ENCODE results near the gene GARIN3.

The GARIN3 gene

GRCh38 chr5:157168286-157168685 is 2.2 kb upstream of the GARIN3 start:
- no peak for TF ChIP-seq POLR2AphosphoS5 (IDR thresholded peaks at IDR 0.05; ENCODE audit: low read depth)
- no peak for TF ChIP-seq GABPA (IDR thresholded peaks at IDR 0.05; ENCODE audit: low read depth)
- no peak for TF ChIP-seq SPI1 (IDR thresholded peaks at IDR 0.05; ENCODE audit: borderline replicate concordance, low read depth)
- no peak for TF ChIP-seq CTCF (IDR thresholded peaks at IDR 0.05; ENCODE audit: insufficient read depth, low read length)
- no peak for TF ChIP-seq REST (IDR thresholded peaks at IDR 0.05; ENCODE audit: insufficient replicate concordance, low read depth)
- H3K4me3 ChIP-seq (replicated peaks; ENCODE audit: insufficient read depth, low read length): no peak overlapping the region
- H3K27me3 ChIP-seq (ENCODE audit: insufficient read depth, poor library complexity, severe bottlenecking): peaks cover 5% of the 10 kb centered on the region
- DNase-seq (ENCODE audit: low read depth in 1 of 2, low spot score in 1 of 2): no peak
- no peak overlapping the region for H3K27ac ChIP-seq (replicated peaks)

- Histone ChIP-seq H3K27ac (replicated peaks) (no peak overlapping the region), H3K4me3 (replicated peaks; ENCODE audit: insufficient read depth, low read length) (no peak overlapping the region), H3K27me3 (ENCODE audit: insufficient read depth, poor library complexity, severe bottlenecking) (peaks cover 5% of the 10 kb centered on the region)
- no peak for DNase-seq (ENCODE audit: low read depth in 1 of 2, low spot score in 1 of 2)
- no peak for TF ChIP-seq GABPA (IDR thresholded peaks at IDR 0.05; ENCODE audit: low read depth)
- no peak for TF ChIP-seq REST (IDR thresholded peaks at IDR 0.05; ENCODE audit: insufficient replicate concordance, low read depth)
- no peak for TF ChIP-seq SPI1 (IDR thresholded peaks at IDR 0.05; ENCODE audit: borderline replicate concordance, low read depth)
- TF ChIP-seq POLR2AphosphoS5 (IDR thresholded peaks at IDR 0.05; ENCODE audit: low read depth): no peak
- no peak for TF ChIP-seq CTCF (IDR thresholded peaks at IDR 0.05; ENCODE audit: insufficient read depth, low read length)
Measured at GRCh38 chr5:157167214-157167621, 1.2 kb upstream of the GARIN3 start.

- H3K4me3 ChIP-seq (replicated peaks; ENCODE audit: insufficient read depth, low read length): no peak overlapping the region
- TF ChIP-seq GABPA (IDR thresholded peaks at IDR 0.05; ENCODE audit: low read depth) (no peak), CTCF (IDR thresholded peaks at IDR 0.05; ENCODE audit: insufficient read depth, low read length) (no peak), REST (IDR thresholded peaks at IDR 0.05; ENCODE audit: insufficient replicate concordance, low read depth) (no peak), POLR2AphosphoS5 (IDR thresholded peaks at IDR 0.05; ENCODE audit: low read depth) (no peak), SPI1 (IDR thresholded peaks at IDR 0.05; ENCODE audit: borderline replicate concordance, low read depth) (no peak)
- H3K27me3 ChIP-seq (ENCODE audit: insufficient read depth, poor library complexity, severe bottlenecking): peaks cover 5% of the 10 kb centered on the region
- DNase-seq (ENCODE audit: low read depth in 1 of 2, low spot score in 1 of 2): no peak
- no peak overlapping the region for H3K27ac ChIP-seq (replicated peaks)
Measured at GRCh38 chr5:157165668-157166067, 396 bp downstream of the GARIN3 start.
